SH-SY5Y (cell line): Measurements from ENCODE around the gene HNRNPU.

ENCODE experiments used
- GATA2 ChIP-seq: IDR thresholded peaks from 2 replicates; pipeline ENCODE4 v1.6.1; 2011; ENCODE audit warnings: mild to moderate bottlenecking, low read depth, low read length
- GATA3 ChIP-seq: IDR thresholded peaks from 2 replicates; pipeline ENCODE4 v1.6.1; 2011; ENCODE audit warnings: low read depth, mild to moderate bottlenecking, low read length, moderate library complexity

Gene HNRNPU

GRCh38 chr1:244869364-244869827, 5.1 kb upstream of the HNRNPU start:
- TF ChIP-seq GATA2 = no peak
- no peak for TF ChIP-seq GATA3

- TF ChIP-seq GATA3 (no peak), GATA2 (no peak)
Observed at GRCh38 chr1:244868484-244869363, 4.4 kb upstream of the HNRNPU start.

GRCh38 chr1:244866355-244866754, 2.0 kb upstream of the HNRNPU start:
- TF ChIP-seq GATA2 (no peak), GATA3 (no peak)

GRCh38 chr1:244865820-244866219, 1.5 kb upstream of the HNRNPU start:
- TF ChIP-seq GATA2 (no peak), GATA3 (no peak)

GRCh38 chr1:244865028-244865371, 657 bp upstream of the HNRNPU start:
- no peak for TF ChIP-seq GATA3
- TF ChIP-seq GATA2 = no peak

GRCh38 chr1:244863491-244864252, 671 bp downstream of the HNRNPU start:
- no peak for TF ChIP-seq GATA2
- no peak for TF ChIP-seq GATA3

- TF ChIP-seq GATA3 (no peak), GATA2 (no peak)
Observed at GRCh38 chr1:244862699-244863490, 1.4 kb downstream of the HNRNPU start.

- TF ChIP-seq GATA2 (no peak), GATA3 (no peak)
Observed at GRCh38 chr1:244862354-244862698, 2.0 kb downstream of the HNRNPU start.

- no peak for TF ChIP-seq GATA3
- TF ChIP-seq GATA2 = no peak
Observed at GRCh38 chr1:244861683-244862082, 2.7 kb downstream of the HNRNPU start.

- TF ChIP-seq GATA2 = no peak
- no peak for TF ChIP-seq GATA3
Observed at GRCh38 chr1:244860914-244861610, 3.3 kb downstream of the HNRNPU start.

- no peak for TF ChIP-seq GATA2
- no peak for TF ChIP-seq GATA3
Observed at GRCh38 chr1:244860078-244860477, 4.3 kb downstream of the HNRNPU start.

GRCh38 chr1:244858357-244858756, 6.0 kb downstream of the HNRNPU start:
- TF ChIP-seq GATA3 (no peak), GATA2 (no peak)

GRCh38 chr1:244857761-244858160, 6.6 kb downstream of the HNRNPU start:
- TF ChIP-seq GATA3 (no peak), GATA2 (no peak)

GRCh38 chr1:244854865-244855578, 9.3 kb downstream of the HNRNPU start:
- TF ChIP-seq GATA2 (no peak), GATA3 (no peak)
